ENCODE data around the gene CDH4.

CDH4 gene

GRCh38 chr20:61544910-61545889, 293.1 kb downstream of the CDH4 start:
- no peak for DNase-seq

- no peak for DNase-seq
These were observed 294.6 kb downstream of the CDH4 start for GRCh38 chr20:61546641-61547040.

DNA sequence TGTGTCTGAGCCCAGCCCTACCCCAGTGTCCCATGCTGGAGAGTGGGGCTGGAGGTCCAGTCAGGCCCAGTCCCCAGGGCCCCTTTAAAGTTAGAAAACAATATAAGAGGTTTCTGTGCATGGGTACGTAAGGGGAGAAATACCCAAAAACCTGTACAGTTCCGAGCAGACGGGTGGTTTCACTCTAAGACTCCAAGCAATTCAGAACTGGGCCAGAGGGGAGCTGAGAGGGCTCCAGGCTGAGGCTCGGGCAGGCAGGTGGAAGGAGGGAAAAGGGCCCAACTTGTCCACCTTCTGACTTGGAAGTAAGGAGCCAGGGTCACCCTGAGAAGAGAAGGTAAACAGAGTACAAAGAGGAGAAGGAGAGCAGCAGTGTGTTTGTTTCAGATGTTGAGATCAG, 296.0 kb downstream of the CDH4 start:
- no peak for DNase-seq

DNA sequence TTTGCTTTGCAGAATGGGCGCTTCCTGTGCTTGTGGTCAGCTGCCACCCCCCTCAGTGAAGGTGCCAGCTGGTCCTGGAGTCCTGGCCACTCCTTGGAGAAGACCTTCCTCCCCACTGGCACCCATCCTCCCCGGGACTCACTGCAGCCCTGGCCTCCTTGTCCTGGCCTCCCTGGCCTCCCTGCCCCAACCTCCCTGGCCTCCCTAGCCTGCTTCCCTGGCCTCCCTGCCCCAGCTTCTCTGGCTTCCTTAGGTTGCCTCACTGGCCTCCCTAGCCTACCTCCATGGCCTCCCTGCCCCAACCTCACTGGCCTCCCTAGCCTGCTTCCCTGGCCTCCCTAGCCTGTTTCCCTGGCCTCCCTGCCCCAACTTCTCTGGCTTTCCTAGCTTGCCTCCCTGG, 297.8 kb downstream of the CDH4 start:
- DNase-seq = no peak

DNA sequence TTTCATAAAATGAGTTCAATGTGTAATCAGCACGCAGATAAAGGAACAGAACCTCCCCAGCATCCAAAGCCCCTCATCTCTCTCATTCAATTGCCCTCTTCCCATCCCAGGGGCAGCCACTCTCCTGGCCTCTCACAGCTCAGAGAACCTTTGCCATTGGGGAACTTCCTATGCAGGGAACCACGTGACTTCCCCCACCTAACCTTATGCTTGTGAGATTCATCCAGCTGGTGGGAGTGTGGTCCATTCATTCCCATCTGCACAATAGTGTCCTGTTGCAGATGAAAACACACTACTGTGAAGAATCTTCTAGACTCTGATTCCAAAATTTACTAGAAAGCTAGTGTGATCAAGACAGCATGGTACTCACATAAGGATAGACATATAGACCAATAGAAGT, 299.3 kb downstream of the CDH4 start:
- DNase-seq = no peak

DNA sequence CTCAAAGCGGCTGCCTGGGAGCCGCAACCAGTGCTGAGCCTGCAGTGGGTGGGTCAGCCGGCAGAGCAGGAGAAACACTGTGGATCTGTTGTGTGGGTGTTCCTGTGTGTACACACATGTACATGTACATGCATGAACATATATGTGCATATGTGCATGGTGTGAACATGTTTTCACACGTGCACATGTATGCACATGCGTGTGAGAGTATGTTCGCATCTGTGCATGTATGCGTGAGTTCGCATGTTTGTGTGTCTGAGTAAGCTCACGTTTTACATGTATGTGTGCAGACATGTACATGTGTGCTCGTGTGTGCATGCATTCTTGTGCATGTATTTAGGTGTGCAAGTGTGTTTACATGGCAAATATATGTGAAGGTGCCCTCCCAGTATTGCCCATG, 302.6 kb downstream of the CDH4 start:
- no peak for DNase-seq

- no peak for DNase-seq
These were observed 303.5 kb downstream of the CDH4 start for GRCh38 chr20:61555566-61555965.

- DNase-seq = no peak
These were observed 304.1 kb downstream of the CDH4 start for GRCh38 chr20:61556111-61556510.

DNA sequence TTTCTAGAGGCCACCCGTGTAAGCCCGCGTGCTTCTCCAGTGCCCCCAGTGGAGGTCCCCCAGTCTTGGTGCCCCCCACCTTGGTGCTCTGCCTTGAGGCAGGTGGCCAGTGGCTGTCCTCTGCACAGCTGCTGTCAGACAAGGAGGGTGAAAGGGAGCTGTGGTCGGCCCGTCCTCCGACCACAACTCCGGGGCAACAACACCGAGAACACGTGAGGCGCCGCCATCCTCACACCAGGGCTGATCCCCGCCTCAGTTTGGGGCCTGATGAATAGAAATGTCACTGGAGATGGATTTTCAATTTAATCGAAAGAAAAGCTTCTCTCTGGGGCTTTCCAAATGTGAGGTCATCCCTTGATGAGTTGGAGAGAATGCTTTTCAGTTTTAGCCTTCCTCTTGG, 304.6 kb downstream of the CDH4 start:
- no peak for DNase-seq

DNA sequence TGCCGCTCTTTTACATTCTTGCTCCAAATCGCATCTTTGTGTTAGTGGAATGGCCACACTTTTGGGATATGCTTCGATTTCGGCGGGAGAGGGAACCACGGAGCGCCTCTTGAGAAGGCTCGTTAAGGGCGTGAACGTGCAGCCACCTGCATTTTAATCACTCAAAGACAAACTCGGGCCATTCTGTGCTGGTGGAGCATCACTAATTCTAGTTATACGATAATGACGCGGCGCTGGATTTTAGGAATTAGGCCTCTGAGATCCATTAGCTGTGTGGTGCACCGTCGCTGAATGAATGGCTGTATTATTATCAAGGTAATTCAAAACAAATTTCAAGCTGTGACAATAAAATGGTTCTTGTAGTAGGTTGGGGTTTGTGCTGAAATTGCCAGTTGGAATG, 305.6 kb downstream of the CDH4 start:
- no peak for DNase-seq

DNA sequence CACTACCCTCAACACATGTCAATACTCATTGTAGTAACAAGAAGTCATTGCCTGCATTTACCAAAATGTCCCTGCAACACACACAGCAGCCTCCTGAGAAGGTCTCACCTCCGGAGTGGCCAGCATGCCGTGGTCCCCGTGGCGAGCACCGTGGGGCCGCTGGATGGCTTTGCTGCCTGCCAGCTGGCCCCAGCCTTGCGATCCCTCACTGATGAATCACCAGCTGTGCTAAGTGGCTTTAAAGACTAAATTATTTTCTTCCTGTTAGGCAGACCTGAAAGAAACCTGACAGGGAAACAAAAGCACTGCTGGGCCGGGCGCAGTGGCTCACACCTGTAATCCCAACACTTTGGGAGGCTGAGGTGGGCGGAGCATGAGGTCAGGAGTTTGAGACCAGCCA, 306.7 kb downstream of the CDH4 start:
- DNase-seq = no peak

GRCh38 chr20:61559706-61560315, 307.8 kb downstream of the CDH4 start:
- no peak for DNase-seq

- DNase-seq = no peak
These were observed 308.3 kb downstream of the CDH4 start for GRCh38 chr20:61560361-61560853.

GRCh38 chr20:61561111-61561830, 309.2 kb downstream of the CDH4 start:
- DNase-seq = no peak

GRCh38 chr20:61562491-61562890, 310.4 kb downstream of the CDH4 start:
- no peak for DNase-seq

- no peak for DNase-seq
These were observed 310.9 kb downstream of the CDH4 start for GRCh38 chr20:61562897-61563504.

DNA sequence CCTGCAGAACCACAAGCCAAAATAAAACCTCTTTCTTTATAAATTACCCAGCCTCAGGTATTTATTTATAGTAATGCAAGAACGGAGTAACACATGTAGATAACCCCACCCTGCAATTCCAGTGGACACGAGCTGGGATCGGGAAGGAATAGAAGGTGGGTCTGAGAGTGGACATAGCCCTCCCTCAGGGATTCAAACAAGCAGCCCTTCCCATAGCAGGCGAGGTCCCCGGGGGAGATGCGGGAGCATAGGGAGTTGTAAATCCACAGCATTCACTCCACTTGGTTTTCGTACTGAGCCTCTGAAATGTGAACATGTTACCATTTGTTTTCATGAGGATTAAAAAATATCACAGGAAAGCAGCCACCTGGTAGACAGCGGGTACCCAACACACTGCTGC, 312.6 kb downstream of the CDH4 start:
- no peak for DNase-seq

DNA sequence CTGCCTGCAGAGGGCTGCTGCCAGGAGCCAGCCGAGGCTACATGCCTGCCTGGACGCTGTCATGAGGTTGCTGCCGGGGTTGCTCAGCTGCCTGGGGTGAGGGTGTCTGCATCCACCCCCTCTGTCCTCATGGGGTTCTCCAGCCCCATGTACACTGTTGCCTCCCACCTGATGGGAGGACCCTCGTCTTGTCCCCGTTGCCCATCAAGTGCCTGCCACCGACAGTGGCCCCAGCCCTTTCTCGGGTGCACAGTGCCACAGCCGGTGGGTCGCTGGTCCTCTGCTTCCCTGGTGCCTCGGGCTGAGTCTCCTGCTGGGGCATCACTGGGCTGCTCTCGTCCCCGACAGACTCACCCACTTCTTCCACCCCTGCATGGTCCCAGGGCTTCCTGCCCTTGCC, 313.7 kb downstream of the CDH4 start:
- no peak for DNase-seq

DNA sequence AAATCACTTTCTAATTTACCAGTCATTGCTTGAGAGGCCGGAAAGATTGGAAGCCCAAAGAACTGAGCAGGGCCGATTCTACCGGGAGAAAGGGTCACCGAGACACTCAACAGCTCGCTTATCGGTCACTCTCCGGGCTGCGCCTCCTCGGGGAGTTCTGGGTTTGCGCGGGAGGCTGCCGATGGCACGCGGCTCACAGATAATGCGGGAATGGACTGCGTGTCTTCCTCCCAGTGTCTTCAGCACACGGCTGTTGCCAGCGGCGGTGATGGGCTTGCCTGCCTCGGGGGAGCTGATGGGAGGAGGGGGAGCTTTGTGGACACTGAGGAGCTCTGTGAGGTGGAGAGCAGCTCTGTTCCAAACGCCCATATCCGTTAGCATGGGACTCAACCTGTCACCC, 314.6 kb downstream of the CDH4 start:
- no peak for DNase-seq

GRCh38 chr20:61567204-61567603, 315.1 kb downstream of the CDH4 start:
- no peak for DNase-seq

DNA sequence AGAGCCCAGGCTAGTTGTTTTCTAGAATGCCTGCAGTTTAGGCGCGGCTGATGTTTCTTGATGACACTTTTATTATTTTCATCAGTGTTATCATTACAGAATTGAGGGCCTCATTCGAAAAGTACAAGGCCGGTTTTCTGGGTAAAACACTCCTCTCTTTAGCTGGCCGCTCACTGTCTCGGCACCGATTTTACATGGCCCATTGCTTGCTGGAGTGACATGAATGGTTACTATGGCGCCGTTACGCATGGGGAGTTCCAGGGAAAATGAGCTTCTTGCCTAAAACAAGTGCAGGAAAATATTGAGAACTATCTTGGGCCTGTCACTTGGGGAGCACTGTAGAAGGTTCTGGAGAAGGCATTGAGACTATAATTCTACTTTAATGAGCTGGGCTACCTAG, 317.8 kb downstream of the CDH4 start:
- DNase-seq = no peak

GRCh38 chr20:61570646-61571195, 318.7 kb downstream of the CDH4 start:
- DNase-seq = no peak

DNA sequence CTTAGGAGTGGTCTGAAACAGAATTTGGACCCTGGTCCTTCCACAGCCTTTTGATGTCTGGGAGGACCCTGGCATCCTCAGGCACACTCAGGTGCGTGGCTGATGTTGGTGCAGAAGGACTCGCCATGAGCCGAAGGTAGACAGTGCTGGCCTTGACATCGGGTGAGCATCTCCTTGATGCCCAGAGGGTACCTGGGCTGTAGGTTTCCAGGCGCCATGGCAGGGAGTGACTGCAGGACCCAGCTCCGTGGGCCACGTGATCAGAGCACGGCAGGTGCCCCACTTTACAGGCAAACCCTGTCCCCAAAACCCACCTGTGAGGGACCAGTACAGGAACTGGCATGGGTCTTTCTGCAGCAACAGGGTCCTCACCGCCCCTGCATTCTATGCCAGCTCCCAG, 319.2 kb downstream of the CDH4 start:
- DNase-seq = no peak

Data from activated naive CD4-positive, alpha-beta T cell treated with Interleukin-2 at 50 U/mL for 16 hours (primary cell).